Measurements from ENCODE around the gene GTPBP2. TPM values are rescaled to one million over a fixed set of nuclear protein-coding genes. Genes with fewer than 3 reads are reported as not detected.
"Not testable (repeated sequence)": the region's sequence is repeated elsewhere in the genome, so short reads cannot be mapped to it uniquely, and the experiment has no call there.

Gene GTPBP2
- total RNA-seq, 1 experiment from 2014 or later: 186 TPM

DNA sequence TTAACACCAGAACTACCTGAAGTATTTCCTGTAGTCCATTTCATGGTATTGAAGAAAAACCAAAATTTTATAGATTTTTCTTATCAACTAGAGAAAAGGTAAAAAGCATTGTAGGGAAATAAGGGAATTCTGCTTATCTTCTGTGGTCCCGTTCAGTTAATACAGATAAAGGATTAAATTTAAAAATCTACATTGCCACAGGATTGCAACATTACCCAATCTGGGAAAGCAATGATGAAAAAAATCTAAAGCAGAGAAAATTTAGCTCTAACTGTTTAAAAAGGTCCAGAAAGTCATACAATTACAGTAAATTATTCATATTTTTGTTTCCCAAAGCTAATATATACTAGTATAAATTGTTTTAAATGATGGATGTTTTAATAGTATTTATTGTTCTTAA lies 35.1 kb downstream of the GTPBP2 start:
- Mint-ChIP-seq H3K36me3 (ENCODE audit: insufficient read depth, unreplicated experiment) (peaks cover 20% of the 10 kb centered on the region), H3K27ac (ENCODE audit: unreplicated experiment) (no peak overlapping the region), H3K9me3 (ENCODE audit: low read depth, unreplicated experiment) (no peaks in the 10 kb centered on the region), H3K4me1 (ENCODE audit: low read depth, unreplicated experiment) (no peaks in the 10 kb centered on the region), H3K4me3 (ENCODE audit: low read depth, unreplicated experiment) (no peak overlapping the region), H3K27me3 (ENCODE audit: unreplicated experiment) (no peaks in the 10 kb centered on the region)
- no TSS peak for BruUV-seq (replicated peaks)
- intact Hi-C loops (cut with micrococcal nuclease; ENCODE audit: unreplicated experiment): no loop called here
- TF ChIP-seq, protein P1, sequence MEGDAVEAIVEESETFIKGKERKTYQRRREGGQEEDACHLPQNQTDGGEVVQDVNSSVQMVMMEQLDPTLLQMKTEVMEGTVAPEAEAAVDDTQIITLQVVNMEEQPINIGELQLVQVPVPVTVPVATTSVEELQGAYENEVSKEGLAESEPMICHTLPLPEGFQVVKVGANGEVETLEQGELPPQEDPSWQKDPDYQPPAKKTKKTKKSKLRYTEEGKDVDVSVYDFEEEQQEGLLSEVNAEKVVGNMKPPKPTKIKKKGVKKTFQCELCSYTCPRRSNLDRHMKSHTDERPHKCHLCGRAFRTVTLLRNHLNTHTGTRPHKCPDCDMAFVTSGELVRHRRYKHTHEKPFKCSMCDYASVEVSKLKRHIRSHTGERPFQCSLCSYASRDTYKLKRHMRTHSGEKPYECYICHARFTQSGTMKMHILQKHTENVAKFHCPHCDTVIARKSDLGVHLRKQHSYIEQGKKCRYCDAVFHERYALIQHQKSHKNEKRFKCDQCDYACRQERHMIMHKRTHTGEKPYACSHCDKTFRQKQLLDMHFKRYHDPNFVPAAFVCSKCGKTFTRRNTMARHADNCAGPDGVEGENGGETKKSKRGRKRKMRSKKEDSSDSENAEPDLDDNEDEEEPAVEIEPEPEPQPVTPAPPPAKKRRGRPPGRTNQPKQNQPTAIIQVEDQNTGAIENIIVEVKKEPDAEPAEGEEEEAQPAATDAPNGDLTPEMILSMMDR (IDR thresholded peaks at IDR 0.05; ENCODE audit: unreplicated experiment): no peak
- no peak for DNase-seq
- CTCF ChIA-PET: no interaction called here

DNA sequence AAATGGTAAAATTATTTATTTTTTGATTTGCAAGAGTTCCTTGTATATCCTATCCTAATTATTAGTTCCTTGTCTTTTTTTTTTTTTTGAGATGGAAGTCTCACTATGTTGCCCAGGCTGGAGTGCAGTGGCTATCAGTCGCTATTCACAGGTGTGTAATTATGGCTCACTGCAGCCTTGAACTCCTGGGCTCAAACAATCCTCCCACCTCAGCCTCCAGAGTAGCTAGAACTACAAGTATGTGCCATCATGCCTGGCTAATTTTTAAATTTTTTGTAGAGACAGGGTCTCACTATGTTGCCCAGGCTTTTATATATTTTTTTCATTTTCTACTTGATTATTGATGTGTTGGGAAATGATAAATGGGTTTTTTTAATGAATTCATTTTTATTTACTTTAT lies 39.5 kb downstream of the GTPBP2 start:
- H3K4me1 Mint-ChIP-seq (ENCODE audit: low read depth, unreplicated experiment); H3K9me3 Mint-ChIP-seq (ENCODE audit: low read depth, unreplicated experiment); H3K4me3 Mint-ChIP-seq (ENCODE audit: low read depth, unreplicated experiment); intact Hi-C loops (cut with micrococcal nuclease; ENCODE audit: unreplicated experiment); H3K27ac Mint-ChIP-seq (ENCODE audit: unreplicated experiment); H3K27me3 Mint-ChIP-seq (ENCODE audit: unreplicated experiment); DNase-seq; BruUV-seq (replicated peaks); CTCF ChIA-PET: not testable (repeated sequence)
- H3K36me3 Mint-ChIP-seq (ENCODE audit: insufficient read depth, unreplicated experiment): peaks cover 25% of the 10 kb centered on the region

DNA sequence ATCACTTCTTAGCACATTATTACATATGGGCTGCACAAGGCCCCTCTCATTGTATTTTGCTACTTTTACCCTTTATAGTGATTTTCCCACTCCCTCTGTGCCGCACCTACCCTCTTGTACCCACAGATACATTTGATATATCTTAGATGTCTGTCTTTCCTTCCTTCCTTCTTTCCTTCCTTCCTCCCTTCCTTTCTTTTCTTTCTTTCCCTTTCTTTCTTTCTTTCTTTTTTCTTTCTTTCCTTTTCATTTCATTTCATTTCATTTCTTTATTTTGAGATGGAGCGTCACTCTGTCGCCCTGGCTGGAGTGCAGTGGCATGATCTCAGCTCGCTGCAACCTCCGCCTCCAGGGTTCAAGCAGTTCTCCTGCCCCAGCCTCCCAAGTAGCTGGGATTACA lies 40.9 kb downstream of the GTPBP2 start:
- intact Hi-C loops (cut with micrococcal nuclease; ENCODE audit: unreplicated experiment): no loop called here
- no peaks in the 10 kb centered on the region for H3K9me3 Mint-ChIP-seq (ENCODE audit: low read depth, unreplicated experiment)
- no peaks in the 10 kb centered on the region for H3K4me1 Mint-ChIP-seq (ENCODE audit: low read depth, unreplicated experiment)
- CTCF ChIA-PET: interaction anchor here (0.7 kb wide), 1 partner anchor 32 kb away, joined by 3 read pairs; no protein-coding TSS in a partner anchor
- H3K36me3 Mint-ChIP-seq (ENCODE audit: insufficient read depth, unreplicated experiment): peaks cover 31% of the 10 kb centered on the region
- no peak for DNase-seq
- TF ChIP-seq, protein P1 (IDR thresholded peaks at IDR 0.05; ENCODE audit: unreplicated experiment): no peak
- BruUV-seq (replicated peaks): no TSS peak
- no peak overlapping the region for H3K27ac Mint-ChIP-seq (ENCODE audit: unreplicated experiment)
- no peak overlapping the region for H3K4me3 Mint-ChIP-seq (ENCODE audit: low read depth, unreplicated experiment)
- no peaks in the 10 kb centered on the region for H3K27me3 Mint-ChIP-seq (ENCODE audit: unreplicated experiment)

DNA sequence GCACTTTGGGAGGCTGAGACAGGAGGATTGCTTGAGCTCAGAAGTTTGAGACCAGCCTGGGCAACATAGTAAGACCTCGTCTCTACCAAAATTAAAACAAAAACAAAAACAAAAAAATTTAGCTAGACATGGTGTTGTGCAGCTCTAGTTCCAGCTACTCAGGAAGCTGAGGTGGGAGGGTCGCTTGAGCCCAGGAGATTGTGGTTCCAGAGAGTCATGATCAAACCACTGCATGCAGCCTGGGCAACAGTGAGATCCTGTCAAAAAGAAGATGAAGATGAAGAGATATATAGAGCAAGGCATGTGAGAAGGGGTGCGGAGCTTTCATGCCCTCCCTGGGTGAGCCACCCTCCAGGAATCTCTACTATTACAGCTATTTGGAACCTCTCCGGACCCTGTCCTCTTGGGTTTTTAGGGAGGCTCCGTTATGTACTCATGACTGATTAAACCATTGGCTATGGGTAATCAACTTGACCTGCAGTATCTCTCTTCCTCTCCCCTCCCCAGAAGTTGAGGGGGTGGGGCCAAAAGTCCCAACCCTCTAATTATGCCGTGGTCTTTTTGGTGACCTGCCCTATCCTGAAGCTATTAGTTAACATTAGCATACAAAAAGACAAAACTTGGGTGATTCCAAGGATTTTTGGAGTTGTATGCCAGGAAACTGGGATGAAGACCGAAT lies 44.0 kb downstream of the GTPBP2 start:
- Mint-ChIP-seq H3K4me3 (ENCODE audit: low read depth, unreplicated experiment) (no peak overlapping the region), H3K9me3 (ENCODE audit: low read depth, unreplicated experiment) (no peaks in the 10 kb centered on the region), H3K36me3 (ENCODE audit: insufficient read depth, unreplicated experiment) (peaks cover 38% of the 10 kb centered on the region), H3K27ac (ENCODE audit: unreplicated experiment) (no peak overlapping the region), H3K4me1 (ENCODE audit: low read depth, unreplicated experiment) (no peaks in the 10 kb centered on the region), H3K27me3 (ENCODE audit: unreplicated experiment) (no peaks in the 10 kb centered on the region)
- no peak for DNase-seq
- CTCF ChIA-PET: interaction anchor here (0.7 to 1.4 kb wide), 2 partner anchors 44 to 500 kb away, joined by 3 read pairs; no protein-coding TSS in a partner anchor
- TF ChIP-seq, protein P1 (IDR thresholded peaks at IDR 0.05; ENCODE audit: unreplicated experiment): no peak
- intact Hi-C loops (cut with micrococcal nuclease; ENCODE audit: unreplicated experiment): no loop called here
- no TSS peak for BruUV-seq (replicated peaks)

DNA sequence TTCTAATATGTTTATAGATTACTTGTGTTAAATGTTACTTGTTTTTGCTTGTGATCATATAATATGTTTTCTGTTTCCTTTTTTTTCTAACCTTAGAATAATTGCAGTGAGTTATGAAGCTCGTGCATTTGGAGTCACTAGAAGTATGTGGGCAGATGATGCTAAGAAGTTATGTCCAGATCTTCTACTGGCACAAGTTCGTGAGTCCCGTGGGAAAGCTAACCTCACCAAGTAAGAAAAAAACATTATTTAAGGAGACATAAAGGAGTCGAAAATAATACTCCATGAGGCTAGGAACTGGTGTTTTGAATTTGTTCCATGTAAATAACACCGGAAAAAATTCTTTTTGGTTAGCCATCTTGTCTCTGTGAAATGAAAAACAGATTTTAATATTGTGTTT lies 46.2 kb downstream of the GTPBP2 start:
- H3K27me3 Mint-ChIP-seq (ENCODE audit: unreplicated experiment): no peaks in the 10 kb centered on the region
- no peak for DNase-seq
- BruUV-seq (replicated peaks): no TSS peak
- CTCF ChIA-PET: interaction anchor here (0.5 to 0.7 kb wide), 2 partner anchors 12 to 391 kb away, joined by 3 to 5 read pairs; no protein-coding TSS in a partner anchor
- no peak overlapping the region for H3K4me3 Mint-ChIP-seq (ENCODE audit: low read depth, unreplicated experiment)
- peaks cover 17% of the 10 kb centered on the region for H3K4me1 Mint-ChIP-seq (ENCODE audit: low read depth, unreplicated experiment)
- TF ChIP-seq, protein P1 (IDR thresholded peaks at IDR 0.05; ENCODE audit: unreplicated experiment): no peak
- H3K27ac Mint-ChIP-seq (ENCODE audit: unreplicated experiment): no peak overlapping the region
- no peaks in the 10 kb centered on the region for H3K9me3 Mint-ChIP-seq (ENCODE audit: low read depth, unreplicated experiment)
- intact Hi-C loops (cut with micrococcal nuclease; ENCODE audit: unreplicated experiment): no loop called here
- peaks cover 39% of the 10 kb centered on the region for H3K36me3 Mint-ChIP-seq (ENCODE audit: insufficient read depth, unreplicated experiment)

Data from Calu3 (cell line).